ENCODE results near the gene GRK4.
"Not testable (repeated sequence)": the region's sequence is repeated elsewhere in the genome, so short reads cannot be mapped to it uniquely, and the experiment has no call there.

The GRK4 gene

DNA sequence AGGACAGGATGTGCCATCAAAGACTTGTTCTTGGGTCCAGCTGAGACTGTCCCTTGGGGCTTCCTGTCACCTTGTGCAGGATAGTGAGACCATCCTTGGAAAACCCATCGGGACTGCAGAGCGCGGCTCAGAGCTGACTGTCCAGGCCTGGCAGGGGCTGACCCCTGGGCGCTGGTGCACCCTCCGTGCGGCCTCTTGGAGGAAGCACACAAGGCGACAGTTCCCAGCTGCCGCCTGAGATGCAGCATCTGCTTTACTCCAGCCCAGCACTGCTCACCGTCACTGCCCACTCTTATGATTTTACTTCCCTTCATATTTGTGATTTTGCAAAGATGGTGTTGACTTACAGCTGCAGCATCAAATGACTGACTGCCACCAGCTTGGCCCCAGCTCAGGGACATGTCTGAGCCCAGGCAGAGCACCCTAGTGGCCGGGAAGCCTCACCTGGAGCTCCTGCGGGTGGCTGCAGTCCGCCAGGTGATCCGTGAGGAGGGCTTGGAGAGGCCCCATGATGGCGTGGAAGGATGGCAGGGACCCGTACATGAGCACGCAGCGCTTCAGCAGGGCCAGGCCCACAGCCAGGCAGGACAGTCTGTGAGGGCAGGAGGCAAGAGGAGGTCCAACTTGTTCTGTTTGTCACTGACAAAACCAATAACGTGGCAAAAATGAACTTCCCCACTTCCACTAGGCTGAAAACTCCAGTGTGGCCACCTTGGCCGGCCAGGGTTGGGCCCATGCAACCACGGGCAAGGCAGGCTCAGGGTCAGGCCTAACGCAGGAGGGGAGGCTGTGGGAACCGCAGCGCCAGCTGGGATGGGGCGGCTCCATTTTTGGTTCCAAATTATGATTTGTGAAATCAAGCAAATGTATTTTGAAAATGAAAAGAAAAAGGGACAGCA lies 22.0 kb upstream of the GRK4 start:
- no peak for DNase-seq (ENCODE audit: low read depth in 1 of 2, low spot score in 1 of 2)

GRCh38 chr4:2942037-2942531 lies 21.3 kb upstream of the GRK4 start:
- no peak for DNase-seq (ENCODE audit: low read depth in 1 of 2, low spot score in 1 of 2)

GRCh38 chr4:2942532-2943363 lies 20.6 kb upstream of the GRK4 start:
- no peak for DNase-seq (ENCODE audit: low read depth in 1 of 2, low spot score in 1 of 2)

DNA sequence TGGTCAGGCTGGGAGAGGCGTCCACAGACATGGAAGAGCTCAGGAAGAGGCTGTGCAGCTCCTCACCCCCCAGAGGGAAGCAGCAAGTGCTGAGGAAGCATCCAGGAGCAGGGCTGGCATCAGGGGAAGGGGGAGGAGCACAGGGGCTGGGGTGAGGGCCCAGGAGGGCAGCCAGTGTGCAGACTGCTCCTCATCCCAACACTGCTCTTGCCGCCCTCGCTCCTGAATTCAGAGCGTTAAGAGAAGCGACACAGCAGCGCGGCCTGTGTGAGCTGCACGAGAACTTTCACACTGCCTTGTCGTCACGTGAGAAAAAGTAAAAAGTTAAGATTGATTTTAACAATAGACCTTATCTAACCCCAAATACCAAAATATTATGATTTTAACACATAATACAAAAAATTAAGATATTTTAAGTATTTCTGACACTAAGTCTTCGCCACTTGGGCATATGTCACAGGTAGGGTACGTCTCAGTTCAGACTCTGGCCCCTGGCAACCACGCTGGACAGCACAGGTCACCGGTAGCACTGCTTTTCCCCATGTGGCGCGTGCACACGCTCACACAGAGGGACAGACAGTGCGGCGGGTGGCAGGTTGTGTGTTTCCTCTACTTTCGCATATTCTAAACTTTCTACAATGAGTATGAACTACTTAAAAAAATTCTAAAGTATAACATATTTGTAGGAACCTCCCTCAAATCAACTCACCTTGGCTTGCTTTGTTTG lies 19.8 kb upstream of the GRK4 start:
- no peak for DNase-seq (ENCODE audit: low read depth in 1 of 2, low spot score in 1 of 2)

DNA sequence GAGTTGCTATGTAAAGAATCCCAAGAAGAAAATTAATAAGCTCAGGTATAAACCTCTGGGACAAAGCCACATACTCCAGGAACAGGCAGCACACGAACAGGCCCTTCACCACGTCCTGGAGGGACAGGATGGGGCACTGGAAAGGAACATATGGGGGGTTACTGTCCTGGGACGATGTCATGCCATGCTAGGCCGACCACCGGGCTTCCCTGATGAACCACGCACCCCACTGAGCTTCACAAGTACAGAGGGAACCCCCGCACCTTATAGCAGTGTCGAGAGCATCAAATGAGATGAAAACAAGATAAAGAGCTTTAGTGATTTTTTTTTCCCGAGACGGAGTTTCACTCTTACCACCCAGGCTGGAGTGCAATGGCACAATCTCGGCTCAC lies 19.3 kb upstream of the GRK4 start:
- no peak for DNase-seq (ENCODE audit: low read depth in 1 of 2, low spot score in 1 of 2)

DNA sequence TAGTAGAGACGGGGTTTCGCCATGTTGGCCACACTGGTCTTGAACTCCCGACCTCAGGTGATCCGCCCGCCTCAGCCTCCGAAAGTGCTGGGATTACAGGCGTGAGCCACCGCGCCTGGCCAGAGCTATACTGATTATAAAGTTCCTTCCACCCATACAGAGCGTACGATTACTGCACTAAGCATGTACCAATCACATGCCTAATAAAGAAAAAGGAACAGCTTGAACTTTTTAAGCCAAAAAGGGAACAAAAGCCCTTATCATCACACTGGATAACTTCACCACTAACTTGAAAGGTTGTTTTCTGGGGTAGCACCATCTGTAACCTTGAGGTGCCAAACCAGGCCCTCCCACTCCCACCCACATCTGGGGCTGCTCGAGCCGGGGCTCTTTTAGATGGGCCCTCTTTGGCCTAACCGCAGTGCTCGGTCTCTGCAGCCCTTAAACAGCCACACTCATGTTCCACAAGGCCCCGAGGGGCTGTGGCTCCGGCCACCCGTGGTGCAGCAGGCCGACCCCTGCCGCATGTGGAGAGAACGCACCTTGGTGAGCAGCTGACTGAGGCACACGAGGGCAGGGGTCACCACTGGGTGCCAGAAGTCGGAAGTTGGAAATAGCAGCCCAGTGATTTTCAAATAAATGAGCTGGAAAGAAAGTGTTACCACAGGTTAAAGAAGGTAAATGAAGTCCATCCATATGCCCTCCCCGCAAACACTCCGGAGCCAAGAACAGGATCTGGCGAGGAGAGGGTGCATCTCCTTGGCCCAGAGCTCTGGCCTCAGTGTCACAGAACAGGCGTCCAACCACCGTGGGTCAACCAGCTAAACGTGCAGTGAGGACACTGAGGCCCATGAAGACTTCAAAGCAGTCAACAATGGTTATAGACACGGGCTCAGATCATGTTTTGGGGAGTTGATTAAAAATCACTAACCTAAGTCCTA lies 18.5 kb upstream of the GRK4 start:
- DNase-seq (ENCODE audit: low read depth in 1 of 2, low spot score in 1 of 2): no peak

DNA sequence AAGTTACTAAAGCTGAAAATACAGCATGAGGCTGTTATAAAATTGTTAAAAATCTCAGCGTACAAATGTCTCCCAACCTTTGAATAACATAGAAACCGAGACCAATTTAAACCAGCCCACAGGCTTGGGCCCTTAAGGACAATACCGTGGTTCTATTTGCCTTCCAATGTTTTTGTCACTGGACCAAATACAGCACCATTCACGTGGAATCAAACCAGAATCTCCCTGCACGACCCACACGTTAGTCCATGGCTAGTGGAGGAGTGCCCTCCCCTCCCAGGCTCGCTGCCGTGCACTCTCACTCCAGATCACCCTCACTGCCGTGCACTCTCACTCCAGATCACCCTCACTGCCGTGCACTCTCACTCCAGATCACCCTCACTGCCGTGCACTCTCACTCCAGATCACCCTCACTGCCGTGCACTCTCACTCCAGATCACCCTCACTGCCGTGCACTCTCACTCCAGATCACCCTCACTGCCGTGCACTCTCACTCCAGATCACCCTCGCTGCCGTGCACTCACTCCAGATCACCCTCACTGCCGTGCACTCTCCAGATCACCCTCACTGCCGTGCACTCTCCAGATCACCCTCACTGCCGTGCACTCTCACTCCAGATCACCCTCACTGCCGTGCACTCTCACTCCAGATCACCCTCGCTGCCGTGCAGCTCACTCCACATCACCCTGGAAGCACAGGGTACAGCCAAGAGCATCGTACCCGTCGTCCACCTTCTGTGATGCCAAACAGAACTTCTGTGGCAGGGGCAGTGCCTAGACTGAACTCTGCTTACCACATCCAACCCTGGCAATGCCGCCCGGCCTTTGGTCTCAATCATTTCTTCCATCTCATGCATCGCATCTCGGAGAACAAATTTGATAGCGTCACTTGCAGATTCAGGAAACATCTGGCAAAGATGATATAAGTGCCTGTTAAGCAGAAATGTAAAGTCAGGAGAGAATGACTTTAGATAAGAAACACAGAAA lies 17.5 kb upstream of the GRK4 start:
- not testable (repeated sequence) for DNase-seq (ENCODE audit: low read depth in 1 of 2, low spot score in 1 of 2)

DNA sequence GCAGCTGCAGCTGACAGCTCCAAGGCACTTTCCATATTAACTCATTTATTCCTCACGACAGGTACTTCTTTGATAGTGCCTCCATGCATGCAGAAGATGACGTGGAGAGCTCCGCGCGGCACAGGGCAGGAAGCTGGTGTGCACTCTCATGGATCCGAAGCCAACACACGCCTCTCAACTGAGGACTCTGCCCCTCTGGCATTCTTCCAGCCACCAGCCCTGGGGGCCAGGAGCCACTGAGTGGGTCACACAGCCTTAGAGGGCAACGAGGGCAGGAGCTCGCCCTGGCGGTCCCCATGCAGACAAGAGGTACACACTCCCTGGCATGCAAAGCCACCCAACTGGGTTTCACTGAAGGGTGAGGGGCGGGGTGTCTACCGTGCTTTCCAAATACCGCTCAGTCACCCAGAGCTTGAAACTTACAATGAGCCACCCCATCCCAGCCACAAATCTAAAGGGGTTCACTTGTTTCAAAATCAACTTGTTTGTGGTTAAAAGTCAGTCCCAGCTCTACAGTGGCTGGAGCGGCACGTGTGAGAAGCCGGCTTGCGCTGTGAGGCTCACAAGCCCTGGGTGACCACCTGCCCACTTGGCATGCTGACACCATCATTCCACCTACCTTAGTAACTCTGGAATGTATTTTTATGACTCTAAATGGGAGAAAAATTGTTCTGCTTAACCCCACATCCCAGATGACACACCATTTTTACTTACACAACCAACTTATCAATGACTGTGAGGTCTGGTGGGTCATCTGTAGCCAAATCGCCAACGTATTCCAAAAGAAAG lies 16.4 kb upstream of the GRK4 start:
- no peak for DNase-seq (ENCODE audit: low read depth in 1 of 2, low spot score in 1 of 2)

- DNase-seq (ENCODE audit: low read depth in 1 of 2, low spot score in 1 of 2): no peak
Observed at GRCh38 chr4:2947926-2948325, 15.4 kb upstream of the GRK4 start.

DNA sequence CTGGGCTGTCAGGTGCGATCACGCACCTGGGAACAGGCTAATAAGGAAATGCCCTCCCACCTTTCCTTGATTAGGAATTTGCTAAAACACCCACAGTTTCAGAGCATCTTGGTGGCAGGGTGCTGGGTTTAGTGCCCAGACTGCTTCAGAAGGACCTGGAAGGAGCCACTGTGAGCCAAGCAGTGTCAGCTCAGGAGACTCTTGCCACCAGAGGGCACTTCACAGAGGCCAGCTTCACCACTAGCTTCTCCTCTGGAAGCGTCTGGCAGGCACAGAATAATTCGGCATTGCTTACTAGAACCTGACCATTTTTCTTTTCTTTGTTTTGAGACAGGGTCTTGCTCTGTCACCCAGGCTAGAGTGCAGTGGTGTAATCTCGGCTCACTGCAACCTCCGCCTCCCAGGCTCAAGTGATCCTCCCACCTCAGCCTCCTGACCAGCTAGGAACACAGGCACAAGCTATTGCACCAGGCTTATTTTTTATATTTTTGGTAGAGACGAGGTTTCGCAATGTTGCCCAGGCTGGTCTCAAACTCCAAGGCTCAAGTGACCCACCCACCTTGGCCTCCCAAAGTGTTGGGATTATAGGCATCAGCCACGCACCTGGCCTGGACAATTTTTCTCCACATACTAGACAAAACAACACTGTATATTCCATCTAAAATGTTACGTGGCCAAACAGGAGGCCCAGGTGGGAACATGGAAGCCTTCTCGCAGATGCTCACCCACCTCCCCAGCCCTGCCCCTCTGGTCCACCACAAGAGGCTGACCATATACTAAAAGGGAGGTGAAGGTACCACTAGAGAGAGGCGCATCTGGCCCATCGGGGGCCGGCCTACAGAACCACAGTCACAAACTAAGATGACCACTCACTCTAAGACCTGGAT lies 14.2 kb upstream of the GRK4 start:
- no peak for DNase-seq (ENCODE audit: low read depth in 1 of 2, low spot score in 1 of 2)

GRCh38 chr4:2949782-2950125 lies 13.6 kb upstream of the GRK4 start:
- no peak for DNase-seq (ENCODE audit: low read depth in 1 of 2, low spot score in 1 of 2)

GRCh38 chr4:2950221-2950989 lies 13.0 kb upstream of the GRK4 start:
- DNase-seq (ENCODE audit: low read depth in 1 of 2, low spot score in 1 of 2): no peak

DNA sequence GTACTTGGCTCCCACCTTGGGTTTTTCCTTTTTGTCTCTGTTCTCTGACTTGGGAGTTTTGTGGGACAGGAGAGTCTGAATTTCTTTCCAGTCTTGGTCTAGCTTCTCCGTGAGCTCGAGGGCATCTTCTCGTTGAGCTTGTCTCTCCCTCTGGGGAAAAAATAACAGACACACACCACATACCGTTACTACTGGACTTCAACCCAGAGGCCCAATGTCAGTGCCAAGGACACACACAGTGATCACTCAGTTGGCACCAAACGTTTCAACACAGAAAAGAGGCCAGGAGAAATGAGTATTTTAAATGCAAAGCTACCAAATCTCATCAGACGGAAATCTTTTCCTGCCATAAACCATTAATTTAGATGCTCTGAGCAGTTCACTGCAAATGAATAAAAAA lies 9.9 kb upstream of the GRK4 start:
- no peak for DNase-seq (ENCODE audit: low read depth in 1 of 2, low spot score in 1 of 2)

GRCh38 chr4:2954358-2955185 lies 8.8 kb upstream of the GRK4 start:
- DNase-seq (ENCODE audit: low read depth in 1 of 2, low spot score in 1 of 2): no peak

GRCh38 chr4:2955186-2956044 lies 8.0 kb upstream of the GRK4 start:
- not testable (repeated sequence) for DNase-seq (ENCODE audit: low read depth in 1 of 2, low spot score in 1 of 2)
